ENCODE measurements around the gene GDA. TPM values are rescaled to one million over a fixed set of nuclear protein-coding genes. Genes with fewer than 3 reads are reported as not detected.

GDA gene
- total RNA-seq, 1 donor from 2014 or later = not detected

DNA sequence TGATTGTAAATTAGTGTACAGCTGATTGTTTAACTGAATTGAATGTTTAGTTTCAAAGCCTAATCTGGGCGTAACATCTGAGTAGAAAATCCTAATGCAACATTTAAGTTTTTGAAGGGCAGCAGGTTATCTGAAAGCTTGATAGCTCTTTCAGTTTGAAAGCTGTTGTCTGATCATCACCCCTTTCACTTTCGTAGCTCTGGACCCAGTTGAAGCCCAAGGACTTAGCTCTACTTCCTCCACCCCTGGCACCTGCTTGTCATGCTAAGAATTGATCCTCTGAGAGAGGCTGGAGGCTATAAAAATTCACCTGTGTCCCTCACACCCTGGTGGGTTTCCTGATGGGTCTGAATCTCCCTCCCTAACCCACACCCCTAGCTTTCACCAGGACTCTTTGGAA, 129.7 kb downstream of the GDA start:
- peaks cover 9% of the 10 kb centered on the region for H3K4me1 Mint-ChIP-seq (ENCODE audit: low read depth, unreplicated experiment)
- Histone ChIP-seq H3K4me1 (ENCODE audit: insufficient read depth, low read length) (no peaks in the 10 kb centered on the region), H3K79me2 (ENCODE audit: insufficient read depth, low read length) (no peaks in the 10 kb centered on the region), H3K27ac (ENCODE audit: low read depth, low read length) (no peak overlapping the region), H3K36me3 (ENCODE audit: insufficient read depth, low read length) (no peaks in the 10 kb centered on the region), H3K9ac (ENCODE audit: low read length) (no peak overlapping the region), H2AFZ (ENCODE audit: low read depth, low read length) (no peak overlapping the region), H3K4me2 (ENCODE audit: low read length) (no peak overlapping the region), H3K4me3 (ENCODE audit: insufficient read depth, low read depth, low read length) (no peak overlapping the region), H3K27me3 (ENCODE audit: insufficient read depth, low read length) (no peaks in the 10 kb centered on the region), H3K9me3 (ENCODE audit: insufficient read depth, low read depth, low read length) (no peaks in the 10 kb centered on the region), H4K20me1 (ENCODE audit: insufficient read depth, low read length) (no peaks in the 10 kb centered on the region)
- no peaks in the 10 kb centered on the region for H3K27me3 Mint-ChIP-seq (ENCODE audit: low read depth, unreplicated experiment)
- H3K4me3 Mint-ChIP-seq (ENCODE audit: unreplicated experiment) = no peak overlapping the region
- FAIRE-seq (no peak), DNase-seq (ENCODE audit: low read depth) (no peak)
- H3K27ac Mint-ChIP-seq (ENCODE audit: unreplicated experiment) = no peak overlapping the region
- TF ChIP-seq, protein P1, sequence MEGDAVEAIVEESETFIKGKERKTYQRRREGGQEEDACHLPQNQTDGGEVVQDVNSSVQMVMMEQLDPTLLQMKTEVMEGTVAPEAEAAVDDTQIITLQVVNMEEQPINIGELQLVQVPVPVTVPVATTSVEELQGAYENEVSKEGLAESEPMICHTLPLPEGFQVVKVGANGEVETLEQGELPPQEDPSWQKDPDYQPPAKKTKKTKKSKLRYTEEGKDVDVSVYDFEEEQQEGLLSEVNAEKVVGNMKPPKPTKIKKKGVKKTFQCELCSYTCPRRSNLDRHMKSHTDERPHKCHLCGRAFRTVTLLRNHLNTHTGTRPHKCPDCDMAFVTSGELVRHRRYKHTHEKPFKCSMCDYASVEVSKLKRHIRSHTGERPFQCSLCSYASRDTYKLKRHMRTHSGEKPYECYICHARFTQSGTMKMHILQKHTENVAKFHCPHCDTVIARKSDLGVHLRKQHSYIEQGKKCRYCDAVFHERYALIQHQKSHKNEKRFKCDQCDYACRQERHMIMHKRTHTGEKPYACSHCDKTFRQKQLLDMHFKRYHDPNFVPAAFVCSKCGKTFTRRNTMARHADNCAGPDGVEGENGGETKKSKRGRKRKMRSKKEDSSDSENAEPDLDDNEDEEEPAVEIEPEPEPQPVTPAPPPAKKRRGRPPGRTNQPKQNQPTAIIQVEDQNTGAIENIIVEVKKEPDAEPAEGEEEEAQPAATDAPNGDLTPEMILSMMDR (IDR thresholded peaks at IDR 0.05; ENCODE audit: insufficient read depth, low read depth, low read length) = no peak
- TF ChIP-seq EZH2 (IDR thresholded peaks at IDR 0.05; ENCODE audit: insufficient read depth, low read length) = no peak
- H3K36me3 Mint-ChIP-seq (ENCODE audit: low read depth, unreplicated experiment) = no peaks in the 10 kb centered on the region
- peaks cover 4% of the 10 kb centered on the region for H3K9me3 Mint-ChIP-seq (ENCODE audit: unreplicated experiment)

DNA sequence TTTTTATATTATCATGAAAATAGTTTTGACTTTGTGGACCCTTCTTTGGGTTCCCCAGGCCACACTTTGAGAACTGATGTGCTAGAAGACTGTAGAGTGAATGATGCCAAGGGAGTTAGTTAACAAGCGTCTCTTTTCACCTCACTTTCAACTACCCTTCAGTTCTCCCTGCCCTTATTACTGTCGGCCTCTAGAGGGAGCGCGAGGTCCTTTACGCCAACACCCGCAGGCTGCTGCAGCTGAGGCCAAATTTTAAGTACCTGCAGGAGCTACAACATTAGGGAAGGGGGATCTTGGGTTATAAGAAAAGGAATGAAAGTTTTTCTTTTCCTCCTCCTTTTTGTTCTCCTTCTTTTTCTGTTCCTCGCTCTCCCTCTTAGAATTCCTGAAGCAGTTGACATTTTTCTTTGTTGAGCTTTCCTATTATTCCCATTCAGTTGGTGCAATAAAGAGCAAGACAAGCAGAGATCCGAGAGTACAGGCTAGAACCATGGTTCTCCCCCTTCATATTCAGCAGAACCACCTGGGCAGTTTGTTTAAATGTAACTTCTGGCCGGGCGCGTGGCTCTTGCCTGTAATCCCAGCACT, 131.8 kb downstream of the GDA start:
- Histone ChIP-seq H3K36me3 (ENCODE audit: insufficient read depth, low read length) (no peaks in the 10 kb centered on the region), H3K27me3 (ENCODE audit: insufficient read depth, low read length) (no peaks in the 10 kb centered on the region), H3K4me3 (ENCODE audit: insufficient read depth, low read depth, low read length) (no peak overlapping the region), H4K20me1 (ENCODE audit: insufficient read depth, low read length) (no peaks in the 10 kb centered on the region), H3K4me1 (ENCODE audit: insufficient read depth, low read length) (no peaks in the 10 kb centered on the region), H3K4me2 (ENCODE audit: low read length) (no peak overlapping the region), H3K79me2 (ENCODE audit: insufficient read depth, low read length) (no peaks in the 10 kb centered on the region), H3K27ac (ENCODE audit: low read depth, low read length) (no peak overlapping the region), H3K9me3 (ENCODE audit: insufficient read depth, low read depth, low read length) (no peaks in the 10 kb centered on the region), H3K9ac (ENCODE audit: low read length) (no peak overlapping the region), H2AFZ (ENCODE audit: low read depth, low read length) (no peak overlapping the region)
- H3K4me3 Mint-ChIP-seq (ENCODE audit: unreplicated experiment) = no peak overlapping the region
- no peak for TF ChIP-seq EZH2 (IDR thresholded peaks at IDR 0.05; ENCODE audit: insufficient read depth, low read length)
- TF ChIP-seq, protein P1 (IDR thresholded peaks at IDR 0.05; ENCODE audit: insufficient read depth, low read depth, low read length) = peak; percentile 95
- DNase-seq (ENCODE audit: low read depth) = peak; percentile 35
- no peak overlapping the region for H3K27ac Mint-ChIP-seq (ENCODE audit: unreplicated experiment)
- H3K4me1 Mint-ChIP-seq (ENCODE audit: low read depth, unreplicated experiment) = no peaks in the 10 kb centered on the region
- no peaks in the 10 kb centered on the region for H3K27me3 Mint-ChIP-seq (ENCODE audit: low read depth, unreplicated experiment)
- H3K9me3 Mint-ChIP-seq (ENCODE audit: unreplicated experiment) = peaks cover 4% of the 10 kb centered on the region
- FAIRE-seq = peak; percentile 56
- H3K36me3 Mint-ChIP-seq (ENCODE audit: low read depth, unreplicated experiment) = no peaks in the 10 kb centered on the region

DNA sequence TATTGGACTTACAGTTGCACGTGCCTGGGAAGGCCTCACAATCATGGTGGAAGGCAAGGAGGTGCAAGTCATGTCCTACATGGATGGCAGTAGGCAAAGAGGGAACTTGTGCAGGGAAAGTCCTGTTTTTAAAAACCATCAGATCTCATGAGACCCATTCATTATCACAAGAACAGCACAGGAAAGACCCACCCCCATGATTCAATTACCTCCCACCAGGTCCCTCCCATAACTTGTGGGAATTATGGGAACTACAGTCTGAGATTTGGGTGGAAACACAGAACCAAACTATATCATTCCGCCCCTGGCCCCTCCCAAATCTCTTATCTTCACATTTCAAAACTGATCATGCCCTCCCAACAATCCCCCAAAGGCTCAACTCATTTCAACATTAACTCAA, 140.2 kb downstream of the GDA start:
- H3K79me2 ChIP-seq (ENCODE audit: insufficient read depth, low read length) = no peaks in the 10 kb centered on the region
- H3K27ac ChIP-seq (ENCODE audit: low read depth, low read length) = no peak overlapping the region
- H3K27me3 ChIP-seq (ENCODE audit: insufficient read depth, low read length) = no peaks in the 10 kb centered on the region
- no peak for TF ChIP-seq EZH2 (IDR thresholded peaks at IDR 0.05; ENCODE audit: insufficient read depth, low read length)
- TF ChIP-seq, protein P1 (IDR thresholded peaks at IDR 0.05; ENCODE audit: insufficient read depth, low read depth, low read length) = no peak
- H3K4me1 Mint-ChIP-seq (ENCODE audit: low read depth, unreplicated experiment) = peaks cover 10% of the 10 kb centered on the region
- DNase-seq (ENCODE audit: low read depth) = no peak
- H2AFZ ChIP-seq (ENCODE audit: low read depth, low read length) = no peak overlapping the region
- no peaks in the 10 kb centered on the region for H3K36me3 ChIP-seq (ENCODE audit: insufficient read depth, low read length)
- H3K27me3 Mint-ChIP-seq (ENCODE audit: low read depth, unreplicated experiment) = no peaks in the 10 kb centered on the region
- H3K4me3 Mint-ChIP-seq (ENCODE audit: unreplicated experiment) = no peak overlapping the region
- no peaks in the 10 kb centered on the region for H3K9me3 Mint-ChIP-seq (ENCODE audit: unreplicated experiment)
- H3K4me3 ChIP-seq (ENCODE audit: insufficient read depth, low read depth, low read length) = no peak overlapping the region
- H3K4me1 ChIP-seq (ENCODE audit: insufficient read depth, low read length) = peaks cover 9% of the 10 kb centered on the region
- H3K27ac Mint-ChIP-seq (ENCODE audit: unreplicated experiment) = no peak overlapping the region
- H3K9me3 ChIP-seq (ENCODE audit: insufficient read depth, low read depth, low read length) = no peaks in the 10 kb centered on the region
- FAIRE-seq = no peak
- no peak overlapping the region for H3K9ac ChIP-seq (ENCODE audit: low read length)
- no peak overlapping the region for H3K4me2 ChIP-seq (ENCODE audit: low read length)
- H3K36me3 Mint-ChIP-seq (ENCODE audit: low read depth, unreplicated experiment) = no peaks in the 10 kb centered on the region
- no peaks in the 10 kb centered on the region for H4K20me1 ChIP-seq (ENCODE audit: insufficient read depth, low read length)
